HG03558 (cell line): ENCODE data around the gene PRR7.
"Not testable (repeated sequence)": the region's sequence is repeated elsewhere in the genome, so short reads cannot be mapped to it uniquely, and the experiment has no call there.

Experiments used
- ATAC-seq: cut with Tn5 transposase; IDR thresholded peaks from one replicate; pipeline ENCODE4 v1.9.1; 2021; ENCODE audit warnings: moderate number of reproducible peaks; ENCODE audit not compliant: unreplicated experiment; ENCODE audit errors: extremely low read depth

Gene PRR7, protein sequence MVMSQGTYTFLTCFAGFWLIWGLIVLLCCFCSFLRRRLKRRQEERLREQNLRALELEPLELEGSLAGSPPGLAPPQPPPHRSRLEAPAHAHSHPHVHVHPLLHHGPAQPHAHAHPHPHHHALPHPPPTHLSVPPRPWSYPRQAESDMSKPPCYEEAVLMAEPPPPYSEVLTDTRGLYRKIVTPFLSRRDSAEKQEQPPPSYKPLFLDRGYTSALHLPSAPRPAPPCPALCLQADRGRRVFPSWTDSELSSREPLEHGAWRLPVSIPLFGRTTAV

DNA sequence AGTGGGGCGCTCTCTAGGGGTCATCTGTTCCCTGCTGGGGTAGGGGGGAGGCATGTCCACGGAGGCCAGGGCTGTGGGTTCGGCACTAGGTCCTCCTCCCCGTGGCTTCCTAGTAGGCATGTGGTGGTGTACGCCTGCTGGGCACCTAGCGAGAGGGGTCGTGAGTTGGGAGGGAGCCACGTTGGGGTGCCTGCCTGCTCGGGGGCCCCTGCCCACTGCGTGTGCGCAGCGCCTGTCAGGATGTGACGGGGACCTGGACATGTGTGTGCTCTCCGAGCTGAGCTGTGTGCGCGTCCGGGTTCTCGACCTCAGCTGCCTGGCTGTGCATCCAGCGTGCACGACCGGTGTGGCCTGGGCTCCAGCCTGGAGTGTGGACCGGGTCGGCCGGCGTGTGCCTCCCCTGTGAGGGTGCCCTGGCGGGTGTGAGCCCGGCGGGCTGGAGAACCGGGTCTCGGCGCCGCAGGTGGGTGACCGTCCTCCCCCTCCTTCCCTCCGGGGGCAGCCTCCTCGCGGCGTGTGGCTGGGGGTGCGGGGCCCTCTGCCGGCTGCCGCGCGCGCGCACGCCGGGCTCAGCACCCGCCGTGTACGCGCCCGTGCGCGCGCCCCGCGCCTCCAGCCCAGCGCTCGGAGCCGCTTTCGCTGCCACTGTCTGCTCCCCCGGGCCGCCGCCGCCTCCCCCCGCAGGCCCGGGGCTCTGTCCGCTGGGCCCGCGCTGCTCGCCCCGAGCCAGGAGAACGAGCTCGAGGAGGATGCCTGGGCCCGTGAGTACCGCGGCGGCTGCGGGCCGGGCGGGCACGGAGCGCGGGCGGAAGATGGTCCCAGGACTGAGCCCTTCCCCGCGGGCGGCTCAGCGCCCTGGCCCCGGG is at the start of gene PRR7:
TSS of gene PRR7 (plus strand) at position 615 of the 866 bp plus-strand sequence. CDS start 8,254 bp downstream, outside the sequence.
- no peak for ATAC-seq

DNA sequence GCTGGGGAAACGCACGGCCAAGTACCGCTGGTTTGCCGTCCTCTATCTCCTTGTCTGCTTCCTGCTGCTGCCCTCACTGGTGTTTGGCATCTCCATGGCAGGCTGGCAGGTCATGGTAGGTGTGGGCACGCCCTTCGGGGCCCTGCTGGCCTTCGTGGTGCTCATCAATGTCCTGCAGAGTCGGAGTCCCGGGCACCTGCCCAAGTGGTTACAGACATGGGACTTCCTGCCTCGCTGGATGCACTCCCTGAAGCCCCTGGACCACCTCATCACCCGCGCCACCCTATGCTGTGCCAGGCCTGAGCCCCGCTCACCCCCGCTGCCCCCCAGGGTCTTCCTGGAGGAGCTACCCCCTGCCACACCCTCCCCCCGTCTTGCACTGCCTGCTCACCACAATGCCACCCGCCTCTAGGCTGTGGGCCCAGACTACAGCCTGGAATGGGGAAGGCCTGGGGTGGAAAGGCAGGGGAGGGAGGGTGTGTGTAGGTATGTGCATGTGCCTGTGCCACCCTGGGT is 48.7 kb upstream of the PRR7 start:
- no peak for ATAC-seq

DNA sequence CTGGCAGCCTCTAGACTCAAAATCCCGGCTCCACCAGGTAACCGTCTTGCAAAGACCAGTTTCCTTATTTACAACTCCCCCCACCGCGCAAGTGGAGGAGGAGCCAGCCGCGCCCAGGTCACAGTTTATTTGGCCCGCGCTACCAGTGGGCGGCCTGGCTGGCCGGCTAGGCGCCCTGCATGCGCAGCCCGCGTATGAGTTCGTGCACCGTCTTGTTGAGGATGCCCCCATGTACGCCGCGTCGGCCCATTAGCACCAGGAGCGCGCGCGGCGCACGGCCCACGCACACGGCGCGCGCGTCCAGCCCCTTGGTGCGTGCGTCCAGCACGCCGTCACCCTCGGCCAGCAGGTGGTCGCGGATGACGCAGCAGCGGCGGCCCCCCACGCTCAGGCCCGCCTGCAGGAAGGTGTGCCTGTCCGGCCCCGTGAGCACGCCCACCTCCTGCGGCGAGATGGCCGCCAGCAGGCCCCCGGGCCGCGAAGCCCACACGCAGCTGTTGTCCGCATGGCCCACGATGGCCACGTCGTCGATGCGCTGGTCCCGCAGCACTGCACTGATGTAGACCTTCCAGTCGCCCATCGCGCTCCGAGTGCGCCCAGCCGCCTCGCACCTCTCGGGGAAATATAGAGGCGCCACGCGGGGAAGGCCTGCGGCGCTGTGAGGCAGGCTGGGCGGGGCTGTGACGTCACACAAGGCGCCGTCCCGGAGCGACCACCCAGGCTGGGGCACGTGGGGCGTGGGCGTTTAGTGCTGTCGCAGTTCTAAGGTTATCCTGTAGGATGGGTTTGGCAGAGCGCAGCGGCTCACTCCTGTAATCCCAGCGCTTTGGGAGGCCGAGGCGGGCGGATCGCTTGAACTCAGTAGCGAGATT is 46.4 kb upstream of the PRR7 start, which contains the start of gene PFN3:
TSS of gene PFN3 (minus strand) at position 665 of the 872 bp plus-strand sequence. CDS start at position 580, 85 bp downstream.
- ATAC-seq = no peak

DNA sequence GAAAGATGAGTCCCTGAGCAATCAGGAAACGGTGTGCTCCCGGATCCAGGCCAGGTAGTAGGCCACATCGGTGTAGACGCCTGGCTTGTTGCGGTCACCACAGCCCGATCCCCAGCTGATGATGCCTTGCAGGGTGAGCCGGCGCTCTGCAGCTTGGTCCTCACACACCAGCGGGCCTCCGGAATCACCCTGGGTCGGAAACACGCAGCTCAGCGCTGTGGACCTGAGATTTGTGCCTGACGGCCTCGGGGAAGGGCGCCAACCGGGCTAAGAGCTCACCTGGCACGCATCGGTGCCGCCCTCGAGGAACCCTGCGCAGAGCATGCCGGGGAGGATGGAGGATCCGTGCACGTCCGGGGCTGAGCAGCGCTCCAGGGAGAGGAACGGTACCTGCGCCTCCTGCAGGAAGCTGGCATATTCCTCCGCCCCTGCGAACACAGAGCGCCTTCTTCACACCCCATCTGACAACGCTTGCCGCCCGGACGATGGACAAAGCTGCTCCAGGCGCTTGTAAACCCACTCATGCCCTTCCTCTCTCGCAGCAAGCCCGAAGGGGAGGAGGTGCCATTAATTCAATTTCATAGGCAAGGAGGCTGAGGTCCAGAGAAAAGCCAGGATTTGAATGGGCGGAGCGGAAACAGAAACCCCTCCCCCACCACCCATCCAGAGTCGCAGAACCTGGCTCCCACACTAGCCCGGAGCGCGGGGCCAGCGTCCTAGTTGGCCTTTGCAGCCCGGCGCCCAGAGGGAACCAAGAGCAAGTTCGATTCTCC is 44.2 kb upstream of the PRR7 start:
- ATAC-seq = no peak

DNA sequence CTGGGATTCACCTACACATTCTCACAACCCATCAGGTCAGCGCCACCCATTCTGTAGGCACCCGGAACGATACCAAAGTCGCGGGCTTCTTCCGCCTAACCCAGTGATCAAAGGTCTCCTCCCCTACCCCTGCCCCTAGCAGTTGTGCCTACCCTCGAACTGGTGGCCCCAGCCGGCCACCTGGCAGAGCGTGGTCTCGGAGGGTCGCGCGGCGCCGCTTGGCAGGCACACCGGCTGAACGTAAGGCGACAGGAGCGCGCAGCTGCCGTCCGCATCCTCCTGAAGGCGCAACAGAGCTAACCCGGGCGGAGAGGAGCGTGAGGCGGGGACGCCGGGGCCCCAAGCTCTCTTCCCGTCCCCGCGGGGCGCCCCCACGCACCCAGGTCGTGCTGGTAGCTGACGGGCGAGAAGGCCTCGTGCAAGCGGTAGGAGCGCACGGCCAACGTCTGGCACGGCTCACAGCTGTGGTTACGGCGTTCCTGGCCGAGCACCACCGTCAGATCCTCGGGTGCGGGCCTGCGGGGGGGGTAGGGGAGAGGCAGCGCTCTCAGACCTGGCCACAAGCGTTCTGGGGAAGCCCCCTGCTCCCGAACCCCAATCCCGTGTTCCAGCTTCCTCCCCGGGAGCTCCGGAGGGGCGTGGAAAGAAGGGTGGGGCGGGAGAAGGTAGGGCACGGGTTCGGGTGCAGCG is 43.4 kb upstream of the PRR7 start:
- no peak for ATAC-seq

DNA sequence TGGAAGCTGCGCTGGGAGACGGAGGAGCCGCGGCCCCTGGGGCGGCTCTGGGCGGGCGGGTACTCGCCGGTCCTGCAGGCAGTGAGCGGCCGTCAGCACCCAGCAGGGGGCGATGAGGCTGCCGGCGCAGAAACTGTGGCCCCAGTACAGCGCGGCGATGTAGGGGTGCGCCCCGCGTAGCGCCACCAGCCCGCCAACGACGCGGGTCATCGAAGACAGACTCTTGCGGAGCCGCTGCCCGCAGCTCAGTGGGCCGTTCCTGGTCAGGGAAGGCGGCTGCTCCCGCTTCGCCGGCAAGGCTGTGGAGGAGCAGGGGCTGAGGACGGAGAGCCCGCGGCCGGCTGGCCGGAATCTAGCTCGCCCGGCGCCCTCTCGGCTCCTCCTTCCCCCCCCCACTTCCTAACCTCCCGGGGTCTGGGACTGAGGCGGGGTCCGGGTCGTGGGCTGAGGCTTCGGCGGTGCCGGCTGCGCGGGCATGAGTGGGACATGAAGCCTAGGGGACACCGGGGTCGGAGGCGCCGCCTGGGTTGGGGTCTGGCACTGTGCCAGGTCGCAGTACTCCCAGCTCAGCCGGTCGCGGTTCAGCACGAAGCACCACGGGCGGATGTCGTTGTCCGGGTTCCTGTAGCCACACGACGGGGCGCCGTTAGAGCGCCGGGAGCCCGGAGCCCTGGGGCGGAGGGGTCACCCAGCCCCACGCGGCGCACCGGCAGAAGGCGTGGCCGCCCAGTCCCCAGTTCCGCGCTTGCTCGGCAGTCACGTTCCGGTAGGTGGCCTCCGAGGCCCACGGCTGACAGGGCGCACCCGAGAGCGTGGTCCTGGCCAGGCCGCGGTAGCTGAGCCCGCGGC is 42.6 kb upstream of the PRR7 start:
- peak; percentile 45 for ATAC-seq

DNA sequence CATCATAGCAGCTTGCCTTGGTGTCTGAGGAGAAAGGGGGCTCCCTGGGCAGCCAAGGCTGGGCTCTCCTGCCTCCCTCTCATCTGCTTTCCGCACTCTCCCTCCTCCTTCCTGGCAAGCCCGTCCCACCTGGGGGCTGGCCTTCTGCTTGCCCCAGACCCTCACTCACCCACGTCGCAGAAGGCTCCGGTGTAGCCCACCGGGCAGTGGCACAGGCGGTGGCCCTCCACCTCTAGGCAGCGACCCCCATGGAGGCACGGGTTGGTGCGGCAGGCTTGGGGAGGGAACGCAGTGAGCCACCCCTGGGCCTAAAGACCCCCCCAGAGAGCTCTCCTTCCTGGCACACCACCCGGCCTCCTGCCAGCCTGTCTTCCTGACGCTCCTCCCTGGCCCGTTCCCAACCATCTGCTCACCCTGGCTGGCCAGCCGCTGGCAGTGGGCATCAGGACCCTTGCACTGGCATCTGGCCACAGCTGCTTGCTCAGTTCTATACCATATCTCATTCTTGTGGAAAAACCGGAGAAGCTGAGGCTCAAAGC is 41.9 kb upstream of the PRR7 start:
- ATAC-seq = no peak

DNA sequence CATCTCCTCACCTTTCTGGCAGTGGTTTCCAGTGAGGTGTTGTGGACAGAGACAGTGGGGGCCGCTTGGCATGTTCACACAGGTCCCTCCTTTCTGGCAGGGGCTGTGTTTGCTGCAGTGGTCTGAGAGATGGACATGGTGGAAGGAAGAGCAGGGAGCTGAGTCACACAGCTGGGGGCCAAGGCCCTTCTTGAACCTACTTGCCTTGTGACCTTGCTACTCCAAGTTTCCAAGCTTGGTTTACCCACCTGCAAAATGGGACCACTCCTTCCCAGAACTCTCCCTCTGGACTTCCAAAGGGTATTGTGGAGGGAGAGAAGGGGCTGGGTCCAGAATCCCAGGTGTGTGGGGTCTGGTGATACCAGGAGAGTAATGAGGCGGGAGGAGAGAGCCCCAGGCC is 41.3 kb upstream of the PRR7 start:
- no peak for ATAC-seq

DNA sequence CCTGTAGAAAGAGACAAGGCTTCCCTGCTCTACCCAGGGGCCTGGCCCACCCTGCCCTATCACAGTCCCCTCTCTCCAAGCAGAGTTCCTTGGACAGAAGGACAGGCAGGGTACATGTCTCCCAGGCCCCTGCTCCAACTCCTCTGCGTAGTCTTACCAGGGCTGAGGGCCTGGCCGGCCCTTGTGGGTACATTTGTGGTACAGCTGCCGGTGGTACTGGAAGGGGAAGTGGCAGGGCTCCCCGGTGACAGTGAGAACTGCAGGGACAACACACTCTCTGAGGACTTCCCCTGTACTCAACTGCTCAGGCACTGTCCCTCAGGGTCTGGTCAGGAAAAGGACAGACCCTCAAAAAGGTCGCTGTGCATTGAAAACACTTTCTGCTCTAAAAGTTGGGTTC is 40.8 kb upstream of the PRR7 start:
- ATAC-seq = no peak

DNA sequence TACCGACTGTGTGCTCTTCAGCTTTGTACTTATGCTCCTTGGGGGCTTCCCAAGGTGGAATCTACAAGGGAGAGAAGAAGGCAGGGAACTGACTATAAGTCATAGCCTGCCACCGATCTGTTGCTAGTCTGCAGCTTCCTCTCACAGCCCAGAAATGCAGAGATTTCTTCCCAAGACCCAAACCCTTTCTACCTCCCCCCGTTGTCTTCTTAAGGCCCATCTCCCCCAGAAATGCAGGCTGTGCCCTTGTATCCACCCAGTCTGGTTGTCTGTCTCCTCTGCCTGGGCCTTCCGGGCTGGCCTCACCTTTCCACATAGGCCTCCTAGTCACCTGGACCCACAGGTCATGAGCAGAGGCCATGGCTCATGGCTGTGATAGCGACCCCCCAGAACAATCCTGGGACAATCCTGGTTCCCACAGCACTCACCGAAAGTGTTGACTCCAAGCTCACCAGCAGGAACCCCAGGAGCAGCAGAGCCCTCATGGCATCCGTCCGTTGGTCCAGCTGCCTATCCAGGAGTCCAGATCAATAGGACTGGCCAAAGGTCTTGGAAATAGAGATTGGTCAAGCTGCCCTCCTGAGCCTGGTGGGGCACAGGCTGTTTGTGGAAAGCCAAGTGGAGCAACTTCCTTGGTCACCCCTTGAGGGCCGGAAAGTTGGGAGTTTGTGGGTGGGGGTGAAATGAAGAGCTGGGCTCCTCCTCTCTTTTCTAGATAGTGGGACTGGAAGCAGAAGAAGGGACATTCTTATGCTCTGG is 37.4 kb upstream of the PRR7 start, which contains the start of gene F12:
TSS of gene F12 (minus strand) at position 522 of the 759 bp plus-strand sequence. CDS start at position 485, 37 bp downstream.
- ATAC-seq = no peak

DNA sequence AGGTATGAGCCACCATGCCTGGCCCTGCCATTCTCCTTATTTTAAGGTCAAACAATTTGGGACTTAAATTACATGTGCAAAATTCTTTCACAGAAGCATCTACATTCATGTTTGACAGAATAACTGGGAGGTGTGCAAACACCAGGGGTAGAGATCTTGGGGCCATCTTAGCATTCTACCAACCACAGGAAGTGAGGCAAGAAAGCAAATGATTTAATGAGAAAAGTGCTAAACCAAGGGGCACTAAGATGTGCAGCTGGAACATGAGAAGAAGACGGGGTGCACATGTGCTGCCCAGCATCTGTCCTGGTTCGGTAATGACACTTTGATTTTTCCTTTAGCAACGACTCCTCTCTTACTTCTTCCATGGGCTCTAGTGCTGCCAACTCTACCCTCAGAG is 36.0 kb upstream of the PRR7 start:
- ATAC-seq = no peak

DNA sequence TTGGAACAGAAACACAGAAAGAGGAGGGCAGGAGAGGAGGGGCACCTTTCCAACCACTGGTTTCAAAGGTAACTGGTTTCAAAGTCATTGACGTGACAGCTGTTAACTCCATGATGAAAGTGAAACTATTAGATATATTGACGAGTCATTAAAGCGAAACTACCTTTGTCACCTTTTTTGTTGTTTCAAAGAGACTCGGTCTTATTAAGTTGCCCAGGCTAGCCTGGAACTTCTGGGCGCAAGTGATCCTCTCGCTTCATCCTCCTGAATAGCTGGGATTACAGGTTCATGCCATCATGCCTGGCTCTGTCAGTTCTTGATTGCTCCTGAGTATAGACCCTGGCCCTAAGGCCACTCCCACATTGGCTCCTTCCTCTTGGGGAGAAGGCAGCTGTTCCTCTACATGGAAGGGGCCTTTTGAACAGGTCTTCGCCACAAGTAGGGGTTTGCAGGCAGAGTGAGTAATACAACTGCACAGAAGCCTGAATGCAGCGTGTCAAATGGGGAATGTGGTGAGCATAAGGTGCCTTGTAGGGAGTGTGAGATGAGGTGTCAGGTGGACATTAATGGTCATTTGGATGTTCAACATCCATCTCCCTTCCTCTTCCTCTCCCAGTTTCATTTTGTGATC is 33.9 kb upstream of the PRR7 start:
- no peak for ATAC-seq

DNA sequence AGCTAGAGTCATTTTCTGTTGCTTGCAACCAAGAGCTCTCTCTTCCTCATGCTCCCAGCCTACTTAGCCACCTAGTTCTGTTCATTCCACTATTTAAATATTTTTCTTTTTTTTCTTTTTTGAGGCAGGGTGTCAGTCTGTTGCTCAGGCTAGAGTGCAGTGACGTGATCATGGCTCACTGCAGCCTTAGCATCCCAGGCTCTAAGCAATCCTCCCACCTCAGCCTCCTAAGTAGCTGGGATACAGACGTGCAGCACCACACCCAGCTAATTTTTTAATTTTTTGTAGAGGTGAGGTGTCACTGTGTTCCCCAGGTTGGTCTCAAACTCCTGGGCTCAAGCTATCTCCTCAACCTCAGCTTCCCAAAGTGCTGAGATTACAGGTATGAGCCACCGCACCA is 32.1 kb upstream of the PRR7 start:
- ATAC-seq = no peak

DNA sequence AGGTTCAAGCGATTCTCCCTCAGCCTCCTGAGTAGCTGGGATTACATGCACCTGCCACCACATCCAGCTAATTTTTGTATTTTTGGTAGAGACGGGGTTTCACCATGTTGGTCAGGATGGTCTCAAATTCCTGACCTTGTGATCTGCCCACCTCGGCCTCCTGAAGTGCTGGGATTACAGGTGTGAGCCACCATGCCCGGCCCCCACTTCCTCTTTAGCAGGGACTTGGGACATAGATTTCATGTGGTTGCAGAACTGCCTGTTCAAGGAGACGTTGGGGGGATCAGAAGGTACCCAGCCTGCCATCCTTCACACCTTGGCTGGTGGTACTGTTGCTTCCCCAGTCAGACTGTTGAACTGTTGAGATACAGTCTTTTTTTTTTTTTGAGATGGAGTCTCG is 29.5 kb upstream of the PRR7 start:
- not testable (repeated sequence) for ATAC-seq

DNA sequence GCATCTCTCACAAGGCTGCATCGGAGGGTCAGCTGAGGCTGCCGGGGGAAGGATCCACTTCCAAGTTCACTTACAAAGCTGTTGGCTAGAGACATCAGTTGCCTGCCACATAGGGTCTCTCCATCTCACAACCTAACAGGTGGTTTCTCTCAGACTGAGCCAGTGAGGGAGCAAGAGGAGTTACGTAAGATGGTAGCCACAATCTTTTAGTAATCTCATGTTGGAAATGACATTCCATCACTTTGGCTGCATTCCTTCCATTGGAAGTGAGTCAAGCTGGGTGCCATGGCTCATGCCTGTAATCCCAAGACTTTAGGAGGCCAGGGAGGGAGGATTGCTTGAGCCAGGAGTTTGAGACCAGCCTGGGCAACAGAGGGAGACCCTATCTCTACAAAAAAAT is 27.6 kb upstream of the PRR7 start:
- no peak for ATAC-seq

DNA sequence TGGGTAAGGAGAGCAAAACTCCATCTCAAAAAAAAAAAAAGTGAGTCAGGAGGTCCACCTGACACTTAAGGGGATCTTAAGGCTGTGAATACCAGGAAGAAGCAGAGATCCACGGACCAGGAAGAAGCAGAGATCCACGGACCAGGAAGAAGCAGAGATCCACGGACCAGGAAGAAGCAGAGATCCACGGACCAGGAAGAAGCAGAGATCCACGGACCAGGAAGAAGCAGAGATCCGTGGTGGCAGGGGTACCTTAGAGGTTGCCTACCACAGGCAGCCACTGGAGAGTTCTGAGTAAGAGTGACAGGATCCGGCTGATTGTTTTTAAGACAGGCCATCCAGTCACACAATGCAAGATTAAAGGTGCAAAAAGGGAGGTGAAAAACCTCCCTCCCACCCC is 26.1 kb upstream of the PRR7 start:
- ATAC-seq = not testable (repeated sequence)
